ENCODE data around the gene COL28A1. TPM values are rescaled to one million over a fixed set of nuclear protein-coding genes. Genes with fewer than 3 reads are reported as not detected.

The COL28A1 gene
- polyA plus RNA-seq (ENCODE audit: insufficient read length in 12 of 12), result 1 to 10 TPM in 7 of 12 donors, under 1 TPM in 4, not detected in 1; 0.65 to 4.4 (median 1.5) TPM
- long read RNA-seq, donor 1, result 0 reads
- long read RNA-seq, donor 2, result 0 reads
- long read RNA-seq, donor 3, result 0 reads
- long read RNA-seq, donor 4, result 0 reads
- long read RNA-seq, donor 5, result 0 reads
- long read RNA-seq, donor 6, result 0 reads
- long read RNA-seq, donor 7, result 0 reads
- long read RNA-seq, donor 8, result 0 reads
- long read RNA-seq, donor 9, result 0 reads
- long read RNA-seq, donor 10, result 0 reads
- long read RNA-seq, donor 11, result 0 reads

DNA sequence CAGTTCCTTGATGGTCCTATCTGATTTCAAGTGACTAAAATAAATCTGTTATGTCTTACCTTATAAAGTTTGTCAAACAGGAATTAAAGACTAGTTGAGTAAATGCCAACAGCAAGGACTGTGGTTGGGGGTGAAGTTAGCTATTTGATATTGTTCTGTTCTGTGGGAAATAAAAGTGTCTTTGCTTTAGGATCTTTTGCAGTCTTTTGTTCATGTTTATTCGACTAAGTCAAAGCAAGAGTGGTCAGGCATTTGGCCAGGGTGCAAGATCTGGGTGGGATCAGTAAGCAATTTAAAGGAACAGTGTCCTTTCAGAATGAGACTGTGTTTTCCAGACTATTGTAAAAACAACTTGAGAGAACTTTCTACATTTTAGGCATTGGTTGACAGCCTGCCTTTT is at the start of gene COL28A1:
Gene COL28A1 (minus strand): TSS at position 183 of the 400 bp plus-strand sequence. CDS start 2,998 bp downstream, outside the sequence.
- no peak for DNase-seq

DNA sequence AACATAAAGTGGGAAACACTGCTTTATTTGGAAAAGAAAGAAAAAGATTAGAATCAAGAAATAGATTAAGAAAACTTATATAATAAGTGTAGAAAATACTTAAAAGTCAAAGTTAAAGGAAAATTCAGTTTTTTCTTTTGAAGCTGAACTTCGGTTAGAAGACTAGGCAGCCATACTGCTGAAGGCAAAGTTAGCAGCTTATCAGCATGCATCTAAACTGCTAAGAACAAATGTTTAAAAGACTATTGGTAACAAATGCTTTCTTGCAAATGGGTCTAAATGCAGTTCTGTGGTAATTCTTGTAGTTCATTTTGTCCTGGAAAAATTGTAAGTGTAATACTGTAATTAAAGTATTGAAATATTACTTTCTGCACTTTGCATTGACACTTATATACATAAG is 49.0 kb upstream of the COL28A1 start:
- DNase-seq, result no peak

DNA sequence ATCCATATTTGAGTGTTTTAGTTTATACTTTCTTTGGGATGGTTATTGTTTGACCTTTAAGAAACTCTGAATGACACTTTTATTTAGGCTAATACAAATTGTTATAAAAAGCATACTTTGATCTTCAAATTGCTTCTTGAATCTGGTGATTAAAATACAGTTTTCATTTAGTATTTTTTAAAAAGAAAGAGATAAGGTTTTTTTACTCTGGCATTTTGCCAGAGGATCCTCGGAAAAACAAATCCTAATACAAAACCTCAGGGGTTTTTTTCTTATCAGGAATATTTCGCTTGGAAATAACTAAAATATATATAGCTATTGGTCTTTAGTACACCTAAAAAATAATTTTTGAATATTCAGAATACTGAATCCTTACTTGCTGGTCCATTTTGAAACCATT is 48.1 kb upstream of the COL28A1 start:
- DNase-seq, result no peak

DNA sequence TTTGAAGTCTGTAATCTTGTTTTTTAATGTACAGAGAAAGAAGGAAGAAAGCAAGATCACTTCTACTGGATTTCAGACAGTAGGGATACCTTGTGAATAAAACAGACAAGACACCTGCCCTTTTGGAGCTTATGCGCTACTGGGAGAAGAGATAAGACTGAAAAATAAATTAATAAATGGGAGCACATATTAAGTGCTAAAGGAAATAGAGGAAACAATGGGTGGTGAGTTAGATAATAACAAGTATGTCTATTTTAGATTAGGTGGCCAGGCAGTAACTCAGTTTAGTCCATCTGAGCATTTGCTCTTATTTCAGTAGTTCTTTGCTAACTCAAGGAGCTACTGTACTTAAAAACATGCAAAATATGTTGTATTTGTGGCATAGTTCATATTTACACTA is 46.9 kb upstream of the COL28A1 start:
- no peak for DNase-seq

DNA sequence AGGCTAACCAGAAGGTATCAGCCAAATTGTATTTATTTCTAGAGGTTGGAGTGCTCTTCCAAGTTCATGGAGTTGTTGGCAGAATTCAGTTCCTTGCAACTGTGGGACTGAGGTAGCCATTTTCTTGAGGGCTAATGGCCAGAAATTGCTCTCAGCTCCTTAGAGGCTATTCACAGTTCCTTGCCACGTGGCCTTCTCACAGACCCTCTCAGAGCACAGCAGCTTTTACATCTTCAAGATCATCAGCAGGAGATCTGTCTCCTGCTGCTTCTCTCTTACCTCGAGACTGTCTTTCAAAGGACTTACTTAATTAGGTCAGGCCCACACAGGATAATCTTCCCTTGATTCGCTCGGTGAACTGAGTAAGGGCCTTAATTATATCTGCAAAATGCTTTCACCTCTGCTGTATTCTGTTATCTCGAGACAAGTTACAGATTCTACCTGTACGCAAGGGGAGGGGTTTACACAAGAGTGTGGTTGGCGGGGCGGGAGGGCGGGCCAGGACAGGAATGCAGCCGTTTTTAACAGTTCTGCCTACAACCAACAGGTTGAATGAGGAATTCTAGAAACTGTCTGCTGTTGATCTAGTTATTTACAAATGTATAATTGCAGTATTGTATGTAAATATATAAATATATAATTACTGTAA is 46.0 kb upstream of the COL28A1 start:
- DNase-seq, result no peak

DNA sequence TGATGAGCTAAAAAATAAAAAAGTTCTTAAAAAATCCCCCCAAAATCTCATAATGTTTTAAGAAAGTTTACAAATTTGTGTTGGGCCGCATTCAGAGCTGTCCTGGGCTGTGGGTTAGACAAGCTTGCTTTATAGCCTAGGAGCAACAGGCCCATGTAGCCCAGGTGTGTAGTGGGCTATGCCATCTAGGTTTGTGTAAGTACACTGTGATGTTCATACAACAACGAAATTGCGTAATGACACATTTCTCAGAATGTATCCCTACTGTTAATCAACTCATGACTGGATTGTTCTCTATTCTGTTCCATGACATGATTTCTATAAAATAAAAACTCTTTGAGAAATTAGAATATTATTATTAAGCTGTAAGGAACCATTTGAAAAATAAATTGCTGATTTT is 44.0 kb upstream of the COL28A1 start:
- no peak for DNase-seq

DNA sequence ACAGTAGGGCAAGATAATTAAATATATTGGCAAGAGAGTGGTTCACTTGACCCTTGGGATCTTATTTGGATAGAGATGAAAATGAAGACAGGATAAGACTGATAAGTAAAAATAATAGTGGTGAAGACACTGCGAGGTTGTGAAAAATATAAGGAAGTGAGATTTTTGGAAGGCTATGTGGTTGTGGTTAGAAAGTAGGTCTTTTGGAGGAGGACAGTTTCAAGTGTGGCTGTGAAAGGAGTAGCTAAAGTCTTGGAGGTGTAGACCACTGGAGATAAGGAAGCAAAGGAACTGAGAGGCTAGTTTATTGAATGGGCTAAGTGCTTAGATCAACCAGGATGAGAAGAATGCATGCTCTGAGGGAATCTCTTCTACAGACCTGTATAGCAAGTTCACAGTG is 42.2 kb upstream of the COL28A1 start:
- DNase-seq, result no peak

DNA sequence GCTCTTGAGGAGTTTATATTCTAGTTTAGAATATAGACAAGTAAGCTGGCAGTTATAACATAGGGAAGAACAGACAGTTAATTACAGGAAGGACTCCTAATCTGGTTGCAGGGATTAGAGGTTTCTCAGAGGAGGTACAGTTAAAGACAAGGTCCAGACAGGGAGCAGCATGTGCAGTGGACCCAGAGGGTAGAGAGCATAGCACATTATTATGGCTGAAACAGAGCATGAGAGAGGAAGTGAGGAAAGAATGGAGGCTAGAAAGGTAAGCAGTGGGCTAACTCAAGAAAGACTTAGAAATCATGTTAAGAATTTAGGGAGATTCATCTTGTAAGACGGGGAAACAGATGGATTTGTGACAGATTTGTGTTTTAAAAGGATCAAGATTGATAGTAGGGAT is 40.7 kb upstream of the COL28A1 start:
- DNase-seq, result no peak

DNA sequence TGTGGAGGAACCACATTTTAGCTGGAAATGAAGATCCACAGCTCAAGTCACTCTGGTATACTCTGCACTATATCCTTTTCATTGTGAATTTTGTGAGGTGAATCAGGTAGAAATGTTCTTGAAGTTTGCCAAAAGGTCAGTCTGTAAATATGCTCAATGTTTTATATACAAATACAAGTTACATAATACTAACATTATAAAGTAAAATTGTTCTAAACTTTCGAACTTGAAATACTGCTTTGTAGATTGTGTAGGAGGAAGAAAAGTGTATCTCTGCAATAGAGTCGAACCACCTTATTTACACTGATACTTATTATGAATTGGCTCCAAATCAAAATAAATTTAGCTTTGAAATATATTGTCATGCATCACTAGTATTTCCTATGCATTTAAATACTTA is 38.0 kb upstream of the COL28A1 start:
- no peak for DNase-seq

DNA sequence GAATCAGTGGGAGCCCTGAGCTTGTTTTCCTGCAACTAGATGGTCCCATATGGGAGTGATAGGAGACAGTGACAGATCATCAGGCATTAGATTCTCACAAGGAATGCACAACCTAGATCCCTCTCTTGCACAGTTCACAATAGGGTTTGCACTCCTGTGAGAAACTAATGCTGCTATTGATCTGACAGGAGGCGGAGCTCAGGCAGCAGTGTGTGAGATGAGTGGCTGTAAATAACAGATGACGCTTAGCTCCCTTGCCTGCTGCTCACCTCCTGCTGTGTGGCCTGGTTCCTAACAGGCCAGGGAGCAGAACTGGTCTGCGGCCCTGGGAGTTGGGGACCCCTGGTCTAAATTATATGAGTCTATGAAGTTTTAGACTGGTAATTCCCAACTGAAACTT is 34.9 kb upstream of the COL28A1 start:
- no peak for DNase-seq

DNA sequence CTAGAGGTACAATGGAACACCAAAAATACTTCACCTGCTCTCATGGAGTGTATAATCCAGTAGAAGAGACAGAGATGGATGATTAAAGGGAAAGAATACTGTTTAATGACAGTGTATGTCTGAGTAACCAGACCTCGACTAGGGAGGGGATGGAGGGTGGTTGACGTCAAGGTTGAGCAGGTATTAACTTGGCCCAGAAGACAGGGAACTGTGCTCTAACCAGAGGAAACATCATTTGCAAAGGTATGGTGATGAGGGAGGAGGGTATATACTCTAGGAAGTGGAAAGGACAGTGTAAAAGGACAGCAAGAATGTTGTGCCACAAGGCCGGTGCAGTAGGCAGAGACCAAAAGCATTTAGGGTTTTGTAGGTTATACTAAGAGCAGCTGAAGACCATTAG is 33.9 kb upstream of the COL28A1 start:
- no peak for DNase-seq

DNA sequence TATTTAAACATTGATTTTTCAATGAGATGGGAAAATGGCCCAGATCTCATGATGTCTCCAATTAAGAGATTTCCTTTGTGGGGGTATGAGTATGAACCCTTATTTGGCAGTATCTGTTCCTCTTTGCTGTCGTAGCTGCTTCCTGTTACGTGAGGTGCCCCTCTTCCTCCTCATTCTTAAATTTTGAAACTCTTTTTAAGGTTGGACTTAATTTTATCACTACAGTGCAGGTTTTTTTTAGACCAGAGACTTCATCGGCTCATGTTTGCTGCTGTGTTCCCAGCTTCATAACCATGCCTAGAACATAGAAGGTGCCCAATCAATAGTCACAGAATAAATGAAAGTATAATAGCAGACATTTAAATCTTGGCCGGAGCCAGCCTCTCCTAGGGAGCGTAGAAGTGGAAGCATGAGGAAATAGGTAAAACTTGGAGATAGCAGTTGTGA is 33.4 kb upstream of the COL28A1 start:
- DNase-seq, result no peak

DNA sequence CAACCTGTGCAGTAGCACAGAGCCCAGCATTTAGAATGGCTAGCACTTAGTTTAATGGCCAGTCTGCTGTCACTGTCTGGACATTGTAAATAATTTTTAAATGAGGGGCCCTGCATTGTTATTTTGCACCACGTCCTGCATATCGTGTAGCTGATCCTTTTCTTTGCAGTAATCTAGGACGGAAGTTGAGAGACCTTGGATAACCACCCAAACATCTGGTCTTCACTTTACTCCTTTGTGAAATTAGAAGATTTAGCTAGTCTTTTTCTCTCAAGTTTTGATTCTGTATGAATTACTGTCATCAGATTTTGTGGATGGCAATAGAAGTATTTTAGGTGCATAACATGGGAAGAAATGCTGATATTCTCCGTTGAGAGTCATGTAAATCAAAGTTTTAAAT is 32.9 kb upstream of the COL28A1 start:
- DNase-seq, result no peak

DNA sequence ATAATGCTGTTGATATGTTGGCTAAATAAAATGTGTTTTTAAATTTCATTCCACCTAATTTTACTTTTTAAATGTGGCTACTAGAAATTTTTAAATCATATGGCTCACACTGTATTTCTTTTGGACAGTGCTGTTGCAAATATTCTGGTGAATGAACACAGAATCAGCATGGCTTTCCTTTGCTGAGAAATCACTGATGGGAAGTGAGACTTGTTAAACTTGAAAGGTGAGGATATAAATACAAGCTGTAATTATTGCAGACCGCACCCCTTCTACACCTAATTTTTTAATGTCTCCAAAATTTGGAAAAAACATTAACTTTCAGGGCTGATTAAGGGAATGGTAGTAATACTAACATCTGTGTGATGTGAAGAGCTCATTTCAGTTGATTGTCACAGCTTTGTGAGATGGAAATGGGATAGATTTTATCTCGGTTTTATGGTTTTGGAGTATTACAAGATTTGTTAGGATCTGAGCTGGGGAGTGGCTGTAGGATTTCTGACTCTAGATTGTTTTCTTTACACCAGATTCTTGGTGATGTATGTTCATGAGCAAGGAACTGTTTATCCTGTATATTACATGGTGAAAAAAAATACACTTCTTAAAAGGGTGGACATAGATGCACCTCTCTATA is 32.3 kb upstream of the COL28A1 start:
- no peak for DNase-seq

DNA sequence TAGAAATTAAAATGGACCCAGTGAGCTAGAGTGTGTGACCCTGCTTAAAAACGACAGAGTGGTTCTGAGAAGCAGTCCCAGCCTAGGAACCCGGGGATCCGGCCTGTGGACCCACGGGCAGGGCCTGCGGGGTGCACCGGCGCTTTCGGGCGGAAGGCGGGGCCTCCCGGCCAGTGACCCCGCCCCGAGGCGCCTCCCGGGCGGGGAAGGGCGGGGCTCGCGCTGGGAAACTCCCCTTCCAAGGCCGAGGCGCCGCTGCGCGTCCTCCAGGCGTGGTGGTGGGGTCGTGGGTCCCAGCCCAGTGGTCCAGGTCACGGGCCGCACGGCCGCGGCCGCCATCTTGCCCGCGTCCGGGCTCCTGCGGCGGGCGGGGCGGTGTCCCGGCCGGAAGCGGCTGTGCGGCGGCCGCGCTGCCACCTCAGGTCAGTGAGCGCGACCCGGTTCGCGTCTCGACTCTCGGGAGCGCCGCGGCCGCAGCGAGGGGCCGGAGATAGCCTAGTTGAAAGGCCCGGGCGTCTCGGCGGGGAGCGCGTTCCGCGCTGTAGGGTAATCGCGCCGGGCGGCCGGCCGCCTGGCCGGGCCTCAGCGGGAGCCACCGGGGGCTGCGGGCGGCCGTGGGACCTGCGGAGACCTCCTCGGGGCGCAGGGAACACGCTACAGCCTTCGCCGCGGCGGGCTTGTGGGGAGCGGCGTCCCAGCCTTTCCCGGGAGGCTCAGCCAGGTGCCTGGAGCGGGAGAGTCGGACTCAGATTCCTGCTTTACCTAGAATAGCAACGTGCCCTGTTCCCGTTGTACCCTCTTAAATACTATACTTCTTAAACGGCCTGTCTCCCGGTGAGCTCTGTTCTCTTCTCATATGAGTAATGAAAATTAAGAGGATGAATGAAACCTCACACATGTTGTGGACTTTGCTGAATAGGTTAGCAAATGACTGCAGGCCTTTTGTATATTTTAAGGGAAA is 31.3 kb upstream of the COL28A1 start, which contains the start of gene MIOS:
Gene MIOS (plus strand): TSS at position 234 of the 961 bp plus-strand sequence. CDS start 5,592 bp downstream, outside the sequence.
- peak; percentile 86 for DNase-seq

DNA sequence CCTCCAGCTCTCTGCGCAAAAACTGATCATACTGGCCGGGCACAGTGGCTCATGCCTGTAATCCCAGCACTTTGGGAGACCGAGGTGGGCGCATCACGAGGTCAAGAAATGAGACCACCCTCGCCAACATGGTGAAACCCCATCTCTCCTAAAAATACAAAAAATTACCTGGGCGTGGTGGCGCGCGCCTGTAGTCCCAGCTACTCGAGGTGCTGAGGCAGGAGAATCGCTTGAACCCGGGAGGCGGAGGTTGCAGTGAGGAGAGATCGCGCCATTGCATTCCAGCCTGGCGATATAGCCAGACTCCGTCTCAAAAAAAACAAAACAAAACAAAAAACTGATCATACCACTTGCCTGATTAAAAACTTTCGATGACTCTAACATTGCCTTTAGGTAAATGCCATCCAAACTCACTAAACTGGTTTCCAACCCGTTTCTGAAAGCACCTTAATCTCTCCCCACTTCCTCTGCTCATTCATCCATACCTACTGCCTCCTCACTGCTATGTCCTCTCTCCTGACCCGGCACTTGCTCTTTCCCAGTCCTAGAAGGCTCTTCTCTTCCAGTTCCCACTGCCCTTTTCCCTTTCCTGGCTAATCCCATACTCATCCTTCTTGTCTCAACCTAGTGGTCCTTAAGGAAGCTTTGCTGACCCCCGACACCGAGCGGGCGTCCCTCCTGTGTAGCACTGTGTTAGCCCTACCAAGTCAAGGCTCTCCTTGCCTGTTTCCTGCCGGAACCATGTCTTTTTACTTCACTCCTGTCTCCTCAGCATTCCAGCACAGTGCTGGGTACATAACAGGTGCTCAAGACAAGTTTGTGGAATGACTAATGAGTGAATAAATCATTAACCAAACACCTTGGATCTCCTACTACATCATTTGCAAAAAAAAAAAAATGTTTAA is 30.3 kb upstream of the COL28A1 start:
- no peak for DNase-seq

DNA sequence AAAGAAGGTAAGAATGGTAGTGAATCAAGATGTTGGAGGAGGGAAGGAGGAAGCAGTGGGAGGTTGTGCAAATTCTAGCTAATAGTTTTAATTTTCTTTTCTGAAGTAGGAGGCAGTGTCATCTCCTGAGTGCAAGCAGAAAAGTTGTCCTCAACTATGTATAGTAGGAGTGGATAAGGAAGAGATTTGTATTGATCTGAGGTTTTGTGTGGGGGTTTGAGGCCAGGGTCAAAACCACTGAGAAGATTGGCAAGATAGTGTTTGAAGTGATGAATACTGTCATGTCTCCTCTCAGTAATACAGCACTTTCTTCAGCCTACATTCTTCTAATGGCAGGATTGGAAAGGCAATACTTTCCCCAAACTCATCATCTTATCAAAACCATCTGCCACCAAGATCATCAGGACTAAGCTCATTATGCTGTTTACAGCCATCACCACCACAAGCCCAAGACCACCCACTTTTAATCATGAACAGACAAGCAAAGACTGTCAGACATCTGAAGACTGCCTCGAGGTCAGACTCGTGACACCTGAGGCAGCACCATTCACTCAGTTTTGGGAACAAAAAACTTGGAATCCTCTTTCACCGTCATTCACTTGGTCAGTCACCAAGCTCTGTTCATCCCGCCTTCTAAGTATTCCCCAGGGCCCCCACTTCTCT is 29.5 kb upstream of the COL28A1 start:
- no peak for DNase-seq

DNA sequence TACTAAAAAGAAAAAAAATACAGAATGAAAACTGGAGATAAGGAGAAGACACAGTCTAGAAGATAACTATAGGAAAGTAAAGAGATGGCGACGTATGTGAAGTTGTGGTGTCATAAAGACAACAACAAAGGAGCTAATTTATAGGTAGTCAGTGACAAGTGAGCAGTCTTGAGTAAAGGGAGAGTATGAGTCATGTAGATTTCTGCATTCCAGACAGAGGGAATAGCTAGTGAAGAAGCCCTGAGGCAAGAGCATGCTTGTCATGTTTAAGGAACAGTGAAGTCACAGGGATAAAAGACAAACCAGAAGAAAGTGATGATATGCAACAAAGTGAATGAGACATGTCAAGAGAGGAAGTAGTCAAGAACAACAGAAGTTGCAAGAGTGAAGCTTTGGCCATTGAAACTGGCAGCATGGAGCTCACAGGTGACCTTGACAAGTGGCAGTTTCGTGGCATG is 28.7 kb upstream of the COL28A1 start:
- no peak for DNase-seq

DNA sequence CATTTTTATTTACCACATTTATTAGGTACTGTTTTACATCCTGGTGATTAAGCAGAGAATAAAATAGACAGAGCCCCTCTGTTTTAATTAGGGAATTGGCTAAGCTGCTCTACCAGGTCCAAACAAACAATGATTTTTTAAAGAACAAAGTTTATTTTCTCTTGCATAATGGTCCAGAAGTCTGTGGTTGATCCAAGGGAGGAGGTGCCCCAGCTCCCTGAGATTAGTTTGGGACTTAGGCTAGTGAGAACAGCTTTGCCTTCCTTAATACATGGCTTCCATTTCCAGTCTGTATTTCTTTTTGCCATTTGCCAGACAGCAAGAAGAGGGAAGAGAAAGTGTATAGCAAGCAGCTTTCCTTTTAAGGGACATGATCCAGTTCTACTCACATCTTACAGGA is 28.1 kb upstream of the COL28A1 start:
- no peak for DNase-seq

DNA sequence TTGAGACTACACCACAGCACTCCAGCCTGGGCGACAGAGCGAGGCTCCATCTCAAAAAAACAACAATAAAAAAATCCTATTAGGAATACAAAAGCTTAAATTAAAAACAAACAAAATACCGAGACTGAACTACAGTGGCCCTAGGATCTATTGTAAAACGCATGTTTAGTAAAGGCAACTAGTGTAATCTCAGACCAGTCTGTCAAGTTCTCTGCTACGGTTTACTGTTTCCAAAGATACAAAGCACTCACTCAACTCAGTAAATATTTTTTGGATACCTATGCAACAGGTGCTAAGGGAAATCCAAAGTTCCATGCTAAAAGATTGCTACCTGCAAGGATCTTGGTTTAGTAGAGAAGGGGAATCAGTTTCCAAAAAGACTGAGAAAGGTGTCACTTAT is 27.6 kb upstream of the COL28A1 start:
- DNase-seq, result no peak
